HTR-8/SVneo (cell line): ENCODE data around the gene CYP2F1.
"Not testable (repeated sequence)": the region's sequence is repeated elsewhere in the genome, so short reads cannot be mapped to it uniquely, and the experiment has no call there.

ENCODE experiments used
- DNase-seq: peaks from one replicate; pipeline ENCODE4 v3.0.0; 2011; ENCODE audit warnings: low spot score, mixed read lengths; ENCODE audit not compliant: insufficient read length
- FAIRE-seq: peaks from 2 replicates; lab custom pipeline; 2011; peaks lifted over from hg19 to GRCh38; lab: Jason Lieb, UNC

CYP2F1 gene

GRCh38 chr19:41114132-41114531 is at the start of gene CYP2F1:
CYP2F1 (plus strand) TSS chr19:41114432; CDS start chr19:41116189, 1,757 bp downstream.
- FAIRE-seq, result no peak

GRCh38 chr19:41064974-41065569 is 49.2 kb upstream of the CYP2F1 start:
- FAIRE-seq, result no peak

More at GRCh38 chr19:41114132-41114531, at the start of gene CYP2F1:
- DNase-seq, result no peak

GRCh38 chr19:41076286-41076685 is 37.9 kb upstream of the CYP2F1 start:
- FAIRE-seq, result no peak
- DNase-seq, result no peak

More at GRCh38 chr19:41064974-41065569, 49.2 kb upstream of the CYP2F1 start:
- DNase-seq, result peak; percentile 23

GRCh38 chr19:41083516-41083915 is 30.7 kb upstream of the CYP2F1 start:
- DNase-seq, result no peak
- no peak for FAIRE-seq

GRCh38 chr19:41085748-41086415 is 28.4 kb upstream of the CYP2F1 start:
- no peak for DNase-seq
- FAIRE-seq, result no peak

- FAIRE-seq, result no peak
These were observed 26.1 kb upstream of the CYP2F1 start, which contains the start of gene CYP2A13 for GRCh38 chr19:41088151-41088550. CYP2A13 (plus strand) TSS chr19:41088451; CDS start chr19:41088472, 21 bp downstream.

GRCh38 chr19:41089959-41090358 is 24.3 kb upstream of the CYP2F1 start:
- no peak for FAIRE-seq
- DNase-seq, result no peak

More at GRCh38 chr19:41088151-41088550, 26.1 kb upstream of the CYP2F1 start, which contains the start of gene CYP2A13:
- no peak for DNase-seq

- FAIRE-seq, result no peak
These were observed 18.5 kb upstream of the CYP2F1 start for GRCh38 chr19:41095703-41096102.

GRCh38 chr19:41096353-41096752 is 17.9 kb upstream of the CYP2F1 start:
- no peak for FAIRE-seq
- no peak for DNase-seq

More at GRCh38 chr19:41095703-41096102, 18.5 kb upstream of the CYP2F1 start:
- DNase-seq, result no peak

GRCh38 chr19:41097302-41097701 is 16.9 kb upstream of the CYP2F1 start:
- DNase-seq (no peak), FAIRE-seq (no peak)

- DNase-seq (no peak), FAIRE-seq (no peak)
These were observed 15.5 kb upstream of the CYP2F1 start for GRCh38 chr19:41098762-41099161.

GRCh38 chr19:41102210-41102609 is 12.0 kb upstream of the CYP2F1 start:
- DNase-seq, FAIRE-seq: not testable (repeated sequence)

- FAIRE-seq (no peak), DNase-seq (no peak)
These were observed 8.1 kb upstream of the CYP2F1 start for GRCh38 chr19:41106177-41106576.

- no peak for FAIRE-seq
- no peak for DNase-seq
These were observed 2.9 kb upstream of the CYP2F1 start for GRCh38 chr19:41111296-41111695.

GRCh38 chr19:41111750-41112295 is 2.4 kb upstream of the CYP2F1 start:
- FAIRE-seq (no peak), DNase-seq (no peak)

- FAIRE-seq (no peak), DNase-seq (no peak)
These were observed 1.4 kb upstream of the CYP2F1 start for GRCh38 chr19:41112728-41113290.

GRCh38 chr19:41116261-41116660 is 2.0 kb downstream of the CYP2F1 start:
- no peak for DNase-seq
- FAIRE-seq, result no peak

GRCh38 chr19:41120929-41121911 is 7.0 kb downstream of the CYP2F1 start:
- FAIRE-seq, result peak; percentile 100
- not testable (repeated sequence) for DNase-seq

GRCh38 chr19:41122846-41123245 is 8.6 kb downstream of the CYP2F1 start:
- not testable (repeated sequence) for FAIRE-seq

More at GRCh38 chr19:41122846-41123245, 8.6 kb downstream of the CYP2F1 start:
- DNase-seq, result not testable (repeated sequence)
